ENCODE measurements around the gene ATG9B. TPM values are rescaled to one million over a fixed set of nuclear protein-coding genes. Genes with fewer than 3 reads are reported as not detected.

Gene ATG9B
- total and polyA plus RNA-seq, 2 donors (not counting 3 experiments of a cell fraction or from before 2014, with no cell fraction given), result 0.04 TPM; not detected in 1

DNA sequence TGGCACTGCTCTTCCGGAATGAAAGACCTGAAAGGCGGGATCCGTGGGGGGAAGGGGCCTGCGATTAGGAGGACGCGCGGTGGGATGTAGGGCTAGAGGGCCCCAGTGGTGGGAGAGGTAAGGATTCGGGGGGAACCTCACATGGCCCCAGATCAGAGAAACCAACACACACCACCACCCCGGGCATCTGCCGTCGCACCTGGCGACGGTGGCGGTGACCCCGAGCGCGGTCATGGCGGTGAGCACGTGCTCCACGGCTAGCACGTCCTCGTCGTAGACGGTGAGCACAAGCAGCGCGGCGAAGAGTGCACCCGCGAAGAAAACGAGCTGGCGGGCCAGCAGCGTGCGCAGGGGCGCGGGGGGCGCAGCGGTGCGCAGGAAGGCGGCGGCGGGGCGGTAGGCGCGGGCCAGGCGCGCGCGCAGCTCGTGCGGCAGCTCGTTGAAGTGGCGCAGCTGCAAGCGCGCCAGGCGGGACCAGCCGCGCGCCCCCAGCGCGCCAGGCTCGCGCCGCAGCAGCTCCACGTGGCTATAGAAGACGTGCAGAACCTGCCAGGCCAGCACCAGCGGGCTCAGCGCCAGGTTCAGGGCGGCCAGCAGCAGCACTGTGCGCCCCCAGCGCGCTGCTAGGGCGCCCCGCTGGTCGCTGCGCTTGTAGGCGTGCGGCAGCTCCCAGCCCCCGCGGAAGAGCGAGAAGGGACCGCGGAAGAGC, 5.7 kb downstream of the ATG9B start:
- Histone ChIP-seq H3K9me1 (replicated peaks; ENCODE audit: control insufficient read depth, extremely low read depth, insufficient read depth, low read length) (no peaks in the 10 kb centered on the region), H3K4me2 (ENCODE audit: insufficient read depth, low read length) (no peak overlapping the region), H3K4me3 (replicated peaks in 1 of 3; ENCODE audit: insufficient read depth in 1 of 3, low read depth in 1 of 3, low read length in 3 of 3) (no peak overlapping the region), H3K27ac (ENCODE audit: insufficient read depth, low read depth, low read length) (no peak overlapping the region), H2AFZ (ENCODE audit: low read depth, low read length) (peak overlapping the region; percentile 73), H3K79me2 (ENCODE audit: control insufficient read depth, insufficient read depth, low read length) (no peaks in the 10 kb centered on the region), H3K9me3 (replicated peaks; ENCODE audit: control insufficient read depth, insufficient read depth, low read length) (no peaks in the 10 kb centered on the region), H4K20me1 (replicated peaks; ENCODE audit: control insufficient read depth, extremely low read depth, insufficient read depth, low read length) (no peaks in the 10 kb centered on the region), H3K36me3 (ENCODE audit: control insufficient read depth in 2 of 2, extremely low read depth in 1 of 2, insufficient read depth in 2 of 2, low read length in 2 of 2) (peaks cover 0 to 8% of the 10 kb centered on the region in 2 experiments), H3K4me1 (ENCODE audit: control insufficient read depth, extremely low read depth, insufficient read depth, low read length) (peaks cover 7% of the 10 kb centered on the region), H3K9ac (replicated peaks; ENCODE audit: extremely low read depth, insufficient read depth, low read length) (no peak overlapping the region), H3K27me3 (ENCODE audit: control insufficient read depth in 2 of 2, insufficient read depth in 2 of 2, low read length in 2 of 2) (peaks cover 12 to 14% of the 10 kb centered on the region in 2 experiments)
- POLR2A ChIA-PET, result no interaction called here
- dilution Hi-C loops (cut with MboI; ENCODE audit: extremely low pct_ligation_motif_present, low sequenced_read_pairs), result no loop called here
- intact Hi-C loops (cut with micrococcal nuclease), result loop anchor here (1.0 kb wide), 3 partner anchors 55 to 240 kb away; no protein-coding TSS in a partner anchor
- TF ChIP-seq EZH2 (IDR thresholded peaks at IDR 0.05; ENCODE audit: borderline replicate concordance, low read depth, low read length, severe bottlenecking), result peak; percentile 46
- no peak for TF ChIP-seq GATA2 (IDR thresholded peaks at IDR 0.05; ENCODE audit: insufficient read depth, insufficient read length, low read depth, low read length)
- peak; percentile 56 for DNase-seq (ENCODE audit: low read depth, low spot score)
- no peak for FAIRE-seq
- CTCF ChIA-PET, result interaction anchor here (0.5 to 8.8 kb wide), 46 partner anchors 8 to 240 kb away, joined by 3 to 107 read pairs (median 5); partner anchors contain the start of gene ABCB8
- BruUV-seq (replicated peaks), result no TSS peak

DNA sequence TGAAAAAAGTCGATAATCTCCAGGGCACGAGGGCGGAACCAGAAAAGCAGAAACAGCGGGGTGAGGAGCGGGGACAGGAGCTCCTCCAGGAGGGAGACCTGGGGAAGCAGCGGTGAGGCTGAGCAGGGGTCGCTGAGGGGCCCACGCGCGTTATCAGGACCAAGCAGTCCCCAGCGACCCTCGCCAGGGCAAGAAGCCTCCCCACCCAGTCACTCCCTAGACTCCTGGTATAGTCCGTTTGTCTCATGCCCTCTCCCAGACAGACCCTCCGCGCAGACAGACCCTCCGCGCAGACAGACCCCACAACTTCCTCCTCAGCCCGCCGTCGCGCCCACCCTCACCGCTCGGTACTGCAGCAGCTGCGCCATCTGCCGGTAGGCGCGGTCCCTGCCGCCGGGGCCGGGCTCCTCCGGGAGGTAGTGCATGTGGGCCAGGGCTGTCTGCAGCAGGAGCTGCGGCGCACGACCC, 6.3 kb downstream of the ATG9B start:
- BruUV-seq (replicated peaks), result no TSS peak
- TF ChIP-seq EZH2 (IDR thresholded peaks at IDR 0.05; ENCODE audit: borderline replicate concordance, low read depth, low read length, severe bottlenecking) (no peak), FOS (IDR thresholded peaks at IDR 0.05; ENCODE audit: borderline replicate concordance, insufficient read depth, low read length) (no peak), POLR2AphosphoS5 (IDR thresholded peaks at IDR 0.05; ENCODE audit: insufficient read depth, low read depth, low read length) (peak; percentile 15), POLR2A (IDR thresholded peaks at IDR 0.05; ENCODE audit: low read depth, low read length) (no peak), CTCF (IDR thresholded peaks at IDR 0.05; ENCODE audit: extremely low read depth in 1 of 2, insufficient read depth in 1 of 2, low read depth in 1 of 2, low read length in 2 of 2) (peak; percentile 98 to 99), JUN (IDR thresholded peaks at IDR 0.05; ENCODE audit: borderline replicate concordance, insufficient read depth, insufficient read length, low read depth) (no peak)
- TF ChIP-seq, protein P1, sequence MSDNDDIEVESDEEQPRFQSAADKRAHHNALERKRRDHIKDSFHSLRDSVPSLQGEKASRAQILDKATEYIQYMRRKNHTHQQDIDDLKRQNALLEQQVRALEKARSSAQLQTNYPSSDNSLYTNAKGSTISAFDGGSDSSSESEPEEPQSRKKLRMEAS (IDR thresholded peaks at IDR 0.05; ENCODE audit: insufficient read depth, insufficient read length), result peak; percentile 1
- H3K9me1 ChIP-seq (replicated peaks; ENCODE audit: control insufficient read depth, extremely low read depth, insufficient read depth, low read length), result no peaks in the 10 kb centered on the region
- no peaks in the 10 kb centered on the region for H4K20me1 ChIP-seq (replicated peaks; ENCODE audit: control insufficient read depth, extremely low read depth, insufficient read depth, low read length)
- no peaks in the 10 kb centered on the region for H3K9me3 ChIP-seq (replicated peaks; ENCODE audit: control insufficient read depth, insufficient read depth, low read length)
- no peak overlapping the region for H3K4me2 ChIP-seq (ENCODE audit: insufficient read depth, low read length)
- no peak overlapping the region for H3K27ac ChIP-seq (ENCODE audit: insufficient read depth, low read depth, low read length)
- intact Hi-C loops (cut with micrococcal nuclease) (loop anchor here (1.0 kb wide), 3 partner anchors 55 to 240 kb away; no protein-coding TSS in a partner anchor), dilution Hi-C loops (cut with MboI; ENCODE audit: extremely low pct_ligation_motif_present, low sequenced_read_pairs) (no loop called here)
- H2AFZ ChIP-seq (ENCODE audit: low read depth, low read length), result no peak overlapping the region
- no peak overlapping the region for H3K9ac ChIP-seq (replicated peaks; ENCODE audit: extremely low read depth, insufficient read depth, low read length)
- peak; percentile 58 for DNase-seq (ENCODE audit: low read depth, low spot score)
- peaks cover 0 to 11% of the 10 kb centered on the region in 2 experiments for H3K36me3 ChIP-seq (ENCODE audit: control insufficient read depth in 2 of 2, extremely low read depth in 1 of 2, insufficient read depth in 2 of 2, low read length in 2 of 2)
- peak; percentile 73 for FAIRE-seq
- peaks cover 7% of the 10 kb centered on the region for H3K4me1 ChIP-seq (ENCODE audit: control insufficient read depth, extremely low read depth, insufficient read depth, low read length)
- ChIA-PET POLR2A (no interaction called here), CTCF (interaction anchor here (0.5 to 8.8 kb wide), 43 partner anchors 8 to 239 kb away, joined by 3 to 107 read pairs (median 5); partner anchors contain the start of gene ABCB8)
- H3K4me3 ChIP-seq (replicated peaks in 1 of 3; ENCODE audit: insufficient read depth in 1 of 3, low read depth in 1 of 3, low read length in 3 of 3), result no peak overlapping the region
- peaks cover 12 to 14% of the 10 kb centered on the region in 2 experiments for H3K27me3 ChIP-seq (ENCODE audit: control insufficient read depth in 2 of 2, insufficient read depth in 2 of 2, low read length in 2 of 2)
- H3K79me2 ChIP-seq (ENCODE audit: control insufficient read depth, insufficient read depth, low read length), result no peaks in the 10 kb centered on the region
